ENCODE results near the gene CAV3. TPM values are rescaled to one million over a fixed set of nuclear protein-coding genes. Genes with fewer than 3 reads are reported as not detected.

The CAV3 gene
- total and polyA plus RNA-seq, 10 donors: 0.11 TPM; not detected in 9

- Histone ChIP-seq H3K9me3 (no peaks in the 10 kb centered on the region), H3K4me1 (peaks cover 11 to 31% (median 26%) of the 10 kb centered on the region in 6 donors), H3K36me3 (no peaks in the 10 kb centered on the region), H3K4me3 (peak within 1 kb of the TSS; percentile 16 to 65 (median 33)), H3K27me3 (replicated peaks in 1 of 7) (peaks cover 0 to 49% (median 35%) of the 10 kb centered on the region in 7 donors), H3K27ac (no peak within 1 kb of the TSS)
- peak; percentile 58 to 99 (median 97) for TF ChIP-seq CTCF (IDR thresholded peaks at IDR 0.05 in 8 of 11, conservative IDR thresholded peaks at IDR 0.05 in 3 of 11)
- TF ChIP-seq POLR2A (IDR thresholded peaks at IDR 0.05): no peak
- TF ChIP-seq POLR2AphosphoS5 (IDR thresholded peaks at IDR 0.05): peak in 2 of 3 donors; percentile 18 to 46
- intact Hi-C loops (cut with DNase I; ENCODE audit: low total_unique reads): no loop called here
- DNase-seq: peak; percentile 89
- WGBS, 5 donors: 3 to 6% (median 6%) methylated on average over 36 to 53 of the region's 53 CpGs
Measured at GRCh38 chr3:8769088-8769822, 35.7 kb downstream of the CAV3 start, which contains the start of gene OXTR. Gene OXTR, minus strand, starts transcription at chr3:8769613. Its CDS starts 1,426 bp downstream, at chr3:8768187.

GRCh38 chr3:8773941-8774542, 40.4 kb downstream of the CAV3 start:
- WGBS, 5 donors: 82 to 92% (median 89%) methylated on average over 5 of the region's 5 CpGs
- no peak overlapping the region for H3K27ac ChIP-seq
- H3K4me1 ChIP-seq: peaks cover 5 to 11% (median 8%) of the 10 kb centered on the region in 6 donors
- no peaks in the 10 kb centered on the region for H3K9me3 ChIP-seq
- TF ChIP-seq POLR2A (IDR thresholded peaks at IDR 0.05) (no peak), POLR2AphosphoS5 (IDR thresholded peaks at IDR 0.05) (no peak), CTCF (IDR thresholded peaks at IDR 0.05 in 8 of 11, conservative IDR thresholded peaks at IDR 0.05 in 3 of 11) (no peak)
- DNase-seq: no peak
- no peak overlapping the region for H3K4me3 ChIP-seq
- intact Hi-C loops (cut with DNase I; ENCODE audit: low total_unique reads): no loop called here
- H3K36me3 ChIP-seq: no peaks in the 10 kb centered on the region
- peaks cover 0 to 48% (median 15%) of the 10 kb centered on the region in 7 donors for H3K27me3 ChIP-seq (replicated peaks in 1 of 7)

- intact Hi-C loops (cut with DNase I; ENCODE audit: low total_unique reads): no loop called here
- Histone ChIP-seq H3K4me3 (no peak overlapping the region), H3K9me3 (no peaks in the 10 kb centered on the region), H3K4me1 (no peaks in the 10 kb centered on the region), H3K27me3 (replicated peaks in 1 of 7) (peaks cover 0 to 37% (median 5%) of the 10 kb centered on the region in 7 donors), H3K36me3 (no peaks in the 10 kb centered on the region), H3K27ac (no peak overlapping the region)
- DNase-seq: no peak
- 88 to 96% (median 90%) methylated on average over 5 of the region's 5 CpGs for WGBS, 5 donors
- TF ChIP-seq CTCF (IDR thresholded peaks at IDR 0.05 in 8 of 11, conservative IDR thresholded peaks at IDR 0.05 in 3 of 11) (no peak), POLR2A (IDR thresholded peaks at IDR 0.05) (no peak), POLR2AphosphoS5 (IDR thresholded peaks at IDR 0.05) (no peak)
Measured at GRCh38 chr3:8775181-8775580, 41.6 kb downstream of the CAV3 start.

- TF ChIP-seq CTCF (IDR thresholded peaks at IDR 0.05 in 8 of 11, conservative IDR thresholded peaks at IDR 0.05 in 3 of 11): no peak
- TF ChIP-seq POLR2AphosphoS5 (IDR thresholded peaks at IDR 0.05): no peak
- no peak for TF ChIP-seq POLR2A (IDR thresholded peaks at IDR 0.05)
Measured at GRCh38 chr3:8775602-8776001, 42.0 kb downstream of the CAV3 start.

More at GRCh38 chr3:8775602-8776001, 42.0 kb downstream of the CAV3 start:
- H3K36me3 ChIP-seq: no peaks in the 10 kb centered on the region
- H3K4me3 ChIP-seq: no peak overlapping the region
- peaks cover 0 to 33% (median under 1%) of the 10 kb centered on the region in 7 donors for H3K27me3 ChIP-seq (replicated peaks in 1 of 7)
- intact Hi-C loops (cut with DNase I; ENCODE audit: low total_unique reads): no loop called here
- no peaks in the 10 kb centered on the region for H3K4me1 ChIP-seq
- H3K27ac ChIP-seq: no peak overlapping the region
- no peaks in the 10 kb centered on the region for H3K9me3 ChIP-seq
- DNase-seq: no peak
- WGBS, 5 donors: 89 to 94% (median 91%) methylated on average over 6 of the region's 6 CpGs

Measured in spleen (tissue), 11 donors.